B cell (primary cell): ENCODE measurements around the gene PRMT5. TPM values are rescaled to one million over a fixed set of nuclear protein-coding genes. Genes with fewer than 3 reads are reported as not detected.
A peak's percentile ranks its signal among the peaks of the same experiment; 100 is the strongest.

Experiments
- ATAC-seq: fragments of 200-7000 bp; cut with Tn5 transposase; one replicate; pipeline ENCODE4 v1.10.0; 2021; ENCODE audit warnings: low read depth, mild to moderate bottlenecking, moderate number of reproducible peaks, moderate library complexity
- CTCF ChIA-PET: fragments of 350-600 bp; sonication (Branson Sonifier 250); formaldehyde crosslinking; loops from one replicate; lab custom pipeline; 2021; ENCODE audit warnings: antibody characterized with exemption, inconsistent platforms; lab: Charles Lee
- POLR2A ChIA-PET: fragments of 350-600 bp; sonication (Branson Sonifier 250); formaldehyde crosslinking; loops from one replicate; lab custom pipeline; 2021; ENCODE audit warnings: antibody characterized with exemption; lab: Charles Lee
- DNase-seq: peaks from one replicate; pipeline ENCODE4 v3.0.0; 2013
- H2AFZ ChIP-seq: 2 replicates; pipeline ENCODE4 v1.6.1; 2012; ENCODE audit warnings: mild to moderate bottlenecking, low read depth, low read length; ENCODE audit not compliant: insufficient read depth, poor library complexity, severe bottlenecking
- H3K27ac ChIP-seq, 2 donors: 1 replicate in 1 of 2; 2 replicates in 1 of 2; pipeline ENCODE4 v1.5.1; 2012 to 2013; ENCODE audit warnings: low read length in 2 of 2, mild to moderate bottlenecking in 2 of 2, moderate library complexity in 1 of 2
- H3K27me3 ChIP-seq, 4 experiments: fragments of 200-600 bp in 1 of 4; sonication (generic) in 1 of 4; replicated peaks in 1 of 4; 1 replicate in 2 of 4; 2 replicates in 2 of 4; pipeline versions ENCODE4 v1.6.1 to v1.7.0; 2013 to 2016; ENCODE audit warnings: low read length in 3 of 4, mild to moderate bottlenecking in 2 of 4, mixed read lengths in 1 of 4, moderate library complexity in 1 of 4; ENCODE audit not compliant: insufficient read depth in 4 of 4, control insufficient read depth in 3 of 4; ENCODE audit errors: control extremely low read depth in 1 of 4
- H3K36me3 ChIP-seq, 2 experiments: replicated peaks in 1 of 2; 1 replicate in 1 of 2; 2 replicates in 1 of 2; pipeline versions ENCODE4 v1.6.1 to v1.7.1; 2013; ENCODE audit warnings: low read length in 1 of 2; ENCODE audit not compliant: insufficient read depth in 2 of 2, control insufficient read depth in 1 of 2; ENCODE audit errors: control extremely low read depth in 1 of 2, extremely low read depth in 1 of 2
- H3K4me1 ChIP-seq, 2 donors: fragments of 200-600 bp in 1 of 2; sonication (generic) in 1 of 2; 1 replicate in 1 of 2; 2 replicates in 1 of 2; pipeline versions ENCODE4 v1.5.1 to v1.6.1; 2013 to 2017; ENCODE audit warnings: low read length in 2 of 2; ENCODE audit not compliant: control insufficient read depth in 2 of 2, insufficient read depth in 2 of 2
- H3K4me2 ChIP-seq: replicated peaks from 2 replicates; pipeline ENCODE3; 2012; ENCODE audit warnings: mild to moderate bottlenecking, low read depth, low read length; ENCODE audit not compliant: poor library complexity, severe bottlenecking
- H3K4me3 ChIP-seq, 5 experiments: fragments of 200-600 bp in 1 of 5; sonication (generic) in 1 of 5; 1 replicate in 3 of 5; 2 replicates in 2 of 5; pipeline versions ENCODE4 v1.5.1 to v1.7.0; 2011 to 2016; ENCODE audit warnings: low read length in 4 of 5, mild to moderate bottlenecking in 4 of 5, low read depth in 2 of 5, control low read depth in 1 of 5, moderate library complexity in 1 of 5; ENCODE audit not compliant: insufficient read depth in 1 of 5; ENCODE audit errors: control extremely low read depth in 1 of 5, extremely low read depth in 1 of 5
- H3K79me2 ChIP-seq: fragments of 200-600 bp; sonication (generic); one replicate; pipeline ENCODE4 v1.6.0; 2016; ENCODE audit warnings: low read length; ENCODE audit not compliant: control insufficient read depth, insufficient read depth
- H3K9ac ChIP-seq: fragments of 200-600 bp; sonication (generic); 2 replicates; pipeline ENCODE4 v1.6.1; 2017; ENCODE audit warnings: mild to moderate bottlenecking, low read length, moderate library complexity
- H3K9me3 ChIP-seq, 3 donors: one replicate each; pipeline versions ENCODE4 v1.6.1 to v1.7.1; 2013; ENCODE audit warnings: low read length in 2 of 3; ENCODE audit not compliant: control insufficient read depth in 2 of 3, insufficient read depth in 1 of 3; ENCODE audit errors: control extremely low read depth in 1 of 3
- H4K20me1 ChIP-seq: 2 replicates; pipeline ENCODE4 v1.6.0; 2012; ENCODE audit warnings: mild to moderate bottlenecking, low read length; ENCODE audit not compliant: insufficient read depth, control insufficient read depth, poor library complexity, severe bottlenecking
- H3K27ac Mint-ChIP-seq: one replicate; pipeline ENCODE4 v1.8.0; 2021; ENCODE audit warnings: mixed read lengths
- H3K27me3 Mint-ChIP-seq: one replicate; pipeline ENCODE4 v1.8.0; 2021; ENCODE audit warnings: mixed read lengths
- H3K4me1 Mint-ChIP-seq: one replicate; pipeline ENCODE4 v1.8.0; 2021; ENCODE audit warnings: mixed read lengths
- H3K4me3 Mint-ChIP-seq: one replicate; pipeline ENCODE4 v1.8.0; 2021; ENCODE audit warnings: mixed read lengths
- H3K9me3 Mint-ChIP-seq: one replicate; pipeline ENCODE4 v1.8.0; 2022; ENCODE audit warnings: mixed read lengths; ENCODE audit not compliant: insufficient read depth
- EZH2 ChIP-seq: IDR thresholded peaks from 2 replicates; pipeline ENCODE4 v1.6.1; 2012; ENCODE audit warnings: borderline replicate concordance, low read depth, mild to moderate bottlenecking, moderate library complexity, low read length; ENCODE audit not compliant: insufficient read depth, poor library complexity, severe bottlenecking
- WGBS: methylation state at CpG from one replicate; pipeline ENCODE4 v1.1.5; 2013; ENCODE audit warnings: missing lambda C conversion rate; ENCODE audit not compliant: insufficient coverage; 5-methylcytosine and 5-hydroxymethylcytosine counted together
- intact Hi-C: fragments of 100-400 bp; cut with micrococcal nuclease; formaldehyde crosslinking; loops from one replicate; pipeline ENCODE4 v1.10.0; 2022
- polyA plus RNA-seq: library from polyadenylated mRNA; depleted of rRNA; stranded (reverse); fragments of >200 nt; gene quantifications from 2 replicates; pipeline ENCODE4 v1.2.3, GENCODE V29; 2012
- total RNA-seq, 2 donors: library from RNA; stranded (reverse); fragments of 120-200 nt in 1 of 2; gene quantifications; 1 replicate in 1 of 2; 2 replicates in 1 of 2; pipeline versions ENCODE4 v1.2.3 to v1.2.4, GENCODE V29; 2013 to 2022
- TF ChIP-seq, protein P1 (sequence below): fragments of 200-600 bp; IDR thresholded peaks from one replicate; pipeline ENCODE4 v1.8.0; 2022; ENCODE audit warnings: antibody characterized with exemption, mild to moderate bottlenecking

Gene PRMT5
- total and polyA plus RNA-seq, 2 donors (not counting 1 experiment from before 2014, with no cell fraction given) = 38.8 to 50.4 TPM

DNA sequence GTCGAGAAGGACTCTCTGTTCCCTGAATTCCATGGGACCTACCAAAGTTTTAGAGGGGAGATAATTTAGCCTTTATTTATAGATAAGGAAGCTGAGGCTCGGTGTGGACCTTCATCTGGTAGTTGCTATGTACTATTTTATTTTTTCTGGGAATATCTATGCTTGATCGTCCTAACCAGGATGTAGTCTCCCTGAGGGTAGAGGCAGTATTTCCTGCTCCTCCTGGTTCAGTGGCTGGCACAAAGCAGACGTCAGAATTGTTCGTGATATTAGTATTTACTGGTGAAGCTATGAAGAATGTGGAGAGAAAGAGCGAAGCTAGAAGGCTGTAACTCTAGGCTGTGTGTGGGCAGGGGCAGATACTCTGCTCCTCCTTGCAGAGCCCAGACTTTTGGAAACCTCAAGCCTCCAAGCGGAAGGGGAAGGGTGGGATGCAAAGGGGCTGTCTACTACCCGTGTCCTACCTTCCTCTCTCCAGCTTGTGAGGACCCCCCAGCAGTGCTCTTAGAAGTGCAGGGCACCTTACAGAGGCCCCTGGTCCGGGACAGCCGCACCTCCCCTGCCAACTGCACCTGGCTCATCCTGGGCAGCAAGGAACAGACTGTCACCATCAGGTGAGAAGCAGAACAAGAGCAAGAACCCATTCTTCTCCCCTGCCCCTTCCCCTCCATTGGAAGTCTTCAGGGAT, 56.2 kb downstream of the PRMT5 start:
- Histone ChIP-seq H3K9me3 (no peaks in the 10 kb centered on the region), H3K36me3 (peaks cover 2 to 50% of the 10 kb centered on the region in 2 experiments), H3K27me3 (no peaks in the 10 kb centered on the region), H3K4me2 (peak overlapping the region; percentile 85), H3K9ac (peak overlapping the region; percentile 96), H2AFZ (peak overlapping the region; percentile 76), H3K4me1 (peaks cover 19 to 35% of the 10 kb centered on the region in 2 donors), H4K20me1 (peaks cover 45% of the 10 kb centered on the region), H3K4me3 (peak overlapping the region; percentile 79 to 97 (median 92)), H3K27ac (peak overlapping the region; percentile 84 to 88), H3K79me2 (peaks cover 41% of the 10 kb centered on the region)
- Mint-ChIP-seq H3K4me1 (peaks cover 36% of the 10 kb centered on the region), H3K27me3 (no peaks in the 10 kb centered on the region), H3K4me3 (peak overlapping the region; percentile 87), H3K9me3 (no peaks in the 10 kb centered on the region), H3K27ac (peak overlapping the region; percentile 88)
- POLR2A ChIA-PET = interaction anchor here (0.5 to 4.6 kb wide), 11 partner anchors 8 to 1417 kb away, joined by 3 to 61 read pairs (median 5); partner anchors contain the start of genes CHD8 and CPNE6
- DNase-seq (no peak), ATAC-seq (no peak)
- no peak for TF ChIP-seq EZH2
- TF ChIP-seq, protein P1, sequence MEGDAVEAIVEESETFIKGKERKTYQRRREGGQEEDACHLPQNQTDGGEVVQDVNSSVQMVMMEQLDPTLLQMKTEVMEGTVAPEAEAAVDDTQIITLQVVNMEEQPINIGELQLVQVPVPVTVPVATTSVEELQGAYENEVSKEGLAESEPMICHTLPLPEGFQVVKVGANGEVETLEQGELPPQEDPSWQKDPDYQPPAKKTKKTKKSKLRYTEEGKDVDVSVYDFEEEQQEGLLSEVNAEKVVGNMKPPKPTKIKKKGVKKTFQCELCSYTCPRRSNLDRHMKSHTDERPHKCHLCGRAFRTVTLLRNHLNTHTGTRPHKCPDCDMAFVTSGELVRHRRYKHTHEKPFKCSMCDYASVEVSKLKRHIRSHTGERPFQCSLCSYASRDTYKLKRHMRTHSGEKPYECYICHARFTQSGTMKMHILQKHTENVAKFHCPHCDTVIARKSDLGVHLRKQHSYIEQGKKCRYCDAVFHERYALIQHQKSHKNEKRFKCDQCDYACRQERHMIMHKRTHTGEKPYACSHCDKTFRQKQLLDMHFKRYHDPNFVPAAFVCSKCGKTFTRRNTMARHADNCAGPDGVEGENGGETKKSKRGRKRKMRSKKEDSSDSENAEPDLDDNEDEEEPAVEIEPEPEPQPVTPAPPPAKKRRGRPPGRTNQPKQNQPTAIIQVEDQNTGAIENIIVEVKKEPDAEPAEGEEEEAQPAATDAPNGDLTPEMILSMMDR = no peak
- intact Hi-C loops = loop anchor here (1.0 to 5.0 kb wide), 4 partner anchors 27 to 134 kb away; partner anchors contain the start of gene AJUBA
- CTCF ChIA-PET = interaction anchor here (0.7 to 7.9 kb wide), 32 partner anchors 10 to 488 kb away, joined by 3 to 111 read pairs (median 6); partner anchors contain the start of genes AJUBA, CDH24, DAD1 and HAUS4
- 72% methylated on average over 10 of the region's 10 CpGs for WGBS
